Naive thymus-derived CD4-positive, alpha-beta T cell (primary cell): ENCODE results near the gene COMT. TPM values are rescaled to one million over a fixed set of nuclear protein-coding genes. Genes with fewer than 3 reads are reported as not detected.
"Not testable (repeated sequence)": the region's sequence is repeated elsewhere in the genome, so short reads cannot be mapped to it uniquely, and the experiment has no call there.

Source experiments
- ATAC-seq: fragments of 150-1000 bp; cut with Tn5 transposase; 2 replicates; pipeline ENCODE4 v1.10.0; 2021; ENCODE audit warnings: mild to moderate bottlenecking, moderate library complexity
- CTCF ChIA-PET: fragments of 350-600 bp; sonication (Branson Sonifier 250); formaldehyde crosslinking; loops from one replicate; lab custom pipeline; 2021; ENCODE audit warnings: antibody characterized with exemption; lab: Charles Lee
- POLR2A ChIA-PET: fragments of 350-600 bp; sonication (Branson Sonifier 250); formaldehyde crosslinking; loops from one replicate; lab custom pipeline; 2021; ENCODE audit warnings: antibody characterized with exemption, inconsistent platforms; lab: Charles Lee
- DNase-seq, 9 donors: peaks; one replicate each; pipeline versions ENCODE4 v3.0.0 to v3.0.0-alpha.2; 2020 to 2022; ENCODE audit warnings: mixed read lengths in 1 of 9
- H3K27ac ChIP-seq: one replicate; pipeline ENCODE4 v1.7.0; 2013; ENCODE audit warnings: mild to moderate bottlenecking, low read depth, low read length, moderate library complexity
- H3K27me3 ChIP-seq, 2 donors: one replicate each; pipeline ENCODE4 v1.7.0; 2013; ENCODE audit warnings: low read length in 2 of 2, mild to moderate bottlenecking in 2 of 2, moderate library complexity in 2 of 2; ENCODE audit not compliant: control insufficient read depth in 2 of 2, insufficient read depth in 2 of 2
- H3K36me3 ChIP-seq, 3 experiments: 1 replicate in 2 of 3; 2 replicates in 1 of 3; pipeline ENCODE4 v1.7.0; 2013; ENCODE audit warnings: low read length in 3 of 3, mild to moderate bottlenecking in 3 of 3, moderate library complexity in 1 of 3; ENCODE audit not compliant: insufficient read depth in 3 of 3, control insufficient read depth in 2 of 3
- H3K4me1 ChIP-seq, 2 donors: one replicate each; pipeline ENCODE4 v1.7.0; 2013; ENCODE audit warnings: low read length in 2 of 2, mild to moderate bottlenecking in 2 of 2, moderate library complexity in 1 of 2; ENCODE audit not compliant: control insufficient read depth in 2 of 2, insufficient read depth in 2 of 2
- H3K4me3 ChIP-seq: 2 replicates; pipeline ENCODE4 v1.7.0; 2013; ENCODE audit warnings: mild to moderate bottlenecking, low read length
- H3K9me3 ChIP-seq, 3 experiments: 1 replicate in 2 of 3; 2 replicates in 1 of 3; pipeline ENCODE4 v1.7.0; 2013; ENCODE audit warnings: low read length in 3 of 3; ENCODE audit not compliant: control insufficient read depth in 2 of 3
- H3K27ac Mint-ChIP-seq, 9 donors: one replicate each; pipeline ENCODE4 v1.8.0; 2020 to 2022; ENCODE audit warnings: mixed read lengths in 9 of 9, mild to moderate bottlenecking in 8 of 9, moderate library complexity in 5 of 9, inconsistent platforms in 2 of 9
- H3K27me3 Mint-ChIP-seq, 5 donors: one replicate each; pipeline ENCODE4 v1.8.0; 2021 to 2022; ENCODE audit warnings: mixed read lengths in 5 of 5, mild to moderate bottlenecking in 1 of 5
- H3K36me3 Mint-ChIP-seq, 5 donors: one replicate each; pipeline ENCODE4 v1.8.0; 2020 to 2022; ENCODE audit warnings: mixed read lengths in 5 of 5, mild to moderate bottlenecking in 3 of 5, inconsistent platforms in 1 of 5
- H3K4me1 Mint-ChIP-seq, 7 donors: one replicate each; pipeline ENCODE4 v1.8.0; 2020 to 2022; ENCODE audit warnings: mixed read lengths in 7 of 7, mild to moderate bottlenecking in 3 of 7, inconsistent platforms in 1 of 7
- H3K4me3 Mint-ChIP-seq, 10 donors: one replicate each; pipeline ENCODE4 v1.8.0; 2020 to 2022; ENCODE audit warnings: mild to moderate bottlenecking in 10 of 10, mixed read lengths in 10 of 10, moderate library complexity in 6 of 10, inconsistent platforms in 2 of 10
- H3K9me3 Mint-ChIP-seq, 11 donors: one replicate each; pipeline ENCODE4 v1.8.0; 2020 to 2022; ENCODE audit warnings: mixed read lengths in 11 of 11, mild to moderate bottlenecking in 4 of 11, inconsistent platforms in 1 of 11, moderate library complexity in 1 of 11
- intact Hi-C, 2 donors: fragments of 100-400 bp; cut with micrococcal nuclease; formaldehyde crosslinking; loops; one replicate each; pipeline ENCODE4 v1.15.1; 2023
- polyA plus RNA-seq, 2 donors: library from polyadenylated mRNA; unstranded; fragments of 300-500 nt; fragmentation: Illumina TruSeq; gene quantifications; one replicate each; pipeline ENCODE4 v1.2.3, GENCODE V29; 2021
- total RNA-seq, 6 experiments: library from RNA in 5 of 6; stranded (reverse) in 5 of 6; gene quantifications; 1 replicate in 5 of 6; 2 replicates in 1 of 6; pipeline ENCODE4 v1.2.3 and lab custom pipeline; 2021 to 2026

COMT gene
- total and polyA plus RNA-seq, 7 experiments from 2014 or later: 30.0 to 105 (median 56.0) TPM

- POLR2A ChIA-PET: no interaction called here
- intact Hi-C loops: no loop called here
- CTCF ChIA-PET: interaction anchor here (0.6 kb wide), 1 partner anchor 10 kb away, joined by 4 read pairs; the partner anchor contains the start of genes COMT and TXNRD2
These were observed 10.1 kb upstream of the COMT start for GRCh38 chr22:19931514-19931913.

DNA sequence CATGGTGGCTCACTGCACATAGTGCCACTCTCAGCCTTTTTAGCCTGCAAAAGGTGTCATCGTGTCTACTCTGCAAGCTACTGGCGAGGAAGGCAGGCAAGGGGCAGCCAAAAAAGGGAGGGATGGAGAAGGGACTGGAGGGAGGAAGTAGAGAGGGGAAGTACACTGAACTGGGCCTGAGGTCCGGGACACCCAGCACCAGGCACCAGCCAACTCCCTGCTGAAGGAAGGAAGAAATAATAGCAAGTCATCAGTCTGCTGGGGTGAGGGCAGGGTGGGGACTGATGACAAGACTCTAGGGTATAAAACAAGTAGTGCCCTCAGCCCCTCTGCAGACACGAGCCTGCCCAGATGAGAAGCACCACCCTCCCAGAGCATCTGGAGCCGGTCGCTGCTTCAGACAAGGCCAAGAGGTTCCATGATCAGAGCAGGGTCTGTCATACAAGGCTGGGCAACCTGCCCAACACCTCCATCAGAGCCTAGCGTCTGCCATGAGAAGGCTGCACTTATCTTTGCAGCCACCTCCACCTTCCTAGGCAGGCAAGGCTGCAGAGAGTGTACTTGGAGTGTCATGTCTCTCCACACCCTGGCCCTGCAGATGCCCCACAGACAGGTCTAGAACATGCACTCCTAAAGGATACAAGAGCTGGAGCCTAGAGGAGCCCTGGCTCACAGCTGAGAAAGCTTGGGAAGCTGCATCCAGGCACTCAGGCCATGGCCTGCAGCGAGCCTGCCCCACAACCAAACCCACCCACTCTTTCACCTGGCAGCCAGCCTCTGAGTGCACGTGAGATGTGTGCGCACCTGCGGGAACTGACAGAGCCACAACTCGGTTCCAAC, 9.0 kb upstream of the COMT start:
- Histone ChIP-seq H3K9me3 (peaks cover 0 to 11% (median 0%) of the 10 kb centered on the region in 3 experiments), H3K27ac (no peak overlapping the region), H3K36me3 (no peaks in the 10 kb centered on the region), H3K4me1 (no peaks in the 10 kb centered on the region), H3K27me3 (no peaks in the 10 kb centered on the region), H3K4me3 (no peak overlapping the region)
- no peak overlapping the region for H3K4me3 Mint-ChIP-seq
- POLR2A ChIA-PET: no interaction called here
- H3K4me1 Mint-ChIP-seq: peaks cover 0 to 11% (median 0%) of the 10 kb centered on the region in 7 donors
- peaks cover 7 to 27% (median 14%) of the 10 kb centered on the region in 11 donors for H3K9me3 Mint-ChIP-seq
- ATAC-seq: peak; percentile 65
- peaks cover 19 to 48% (median 28%) of the 10 kb centered on the region in 5 donors for H3K36me3 Mint-ChIP-seq
- intact Hi-C loops: no loop called here
- CTCF ChIA-PET: no interaction called here
- H3K27me3 Mint-ChIP-seq: no peaks in the 10 kb centered on the region
- H3K27ac Mint-ChIP-seq: peak overlapping the region in 1 of 9 donors; percentile 47
- DNase-seq: no peak

More at GRCh38 chr22:19931514-19931913, 10.1 kb upstream of the COMT start:
- peaks cover 0 to 9% (median 0%) of the 10 kb centered on the region in 7 donors for H3K4me1 Mint-ChIP-seq
- no peaks in the 10 kb centered on the region for H3K27me3 Mint-ChIP-seq
- no peak overlapping the region for H3K27ac Mint-ChIP-seq
- H3K27ac ChIP-seq: no peak overlapping the region
- H3K9me3 Mint-ChIP-seq: peaks cover 2 to 17% (median 8%) of the 10 kb centered on the region in 11 donors
- no peak overlapping the region for H3K4me3 Mint-ChIP-seq
- ATAC-seq (no peak), DNase-seq (no peak)
- no peak overlapping the region for H3K4me3 ChIP-seq
- H3K4me1 ChIP-seq: no peaks in the 10 kb centered on the region
- peaks cover 13 to 37% (median 18%) of the 10 kb centered on the region in 5 donors for H3K36me3 Mint-ChIP-seq
- H3K36me3 ChIP-seq: no peaks in the 10 kb centered on the region
- H3K9me3 ChIP-seq: peaks cover 0 to 10% (median 0%) of the 10 kb centered on the region in 3 experiments
- H3K27me3 ChIP-seq: no peaks in the 10 kb centered on the region

DNA sequence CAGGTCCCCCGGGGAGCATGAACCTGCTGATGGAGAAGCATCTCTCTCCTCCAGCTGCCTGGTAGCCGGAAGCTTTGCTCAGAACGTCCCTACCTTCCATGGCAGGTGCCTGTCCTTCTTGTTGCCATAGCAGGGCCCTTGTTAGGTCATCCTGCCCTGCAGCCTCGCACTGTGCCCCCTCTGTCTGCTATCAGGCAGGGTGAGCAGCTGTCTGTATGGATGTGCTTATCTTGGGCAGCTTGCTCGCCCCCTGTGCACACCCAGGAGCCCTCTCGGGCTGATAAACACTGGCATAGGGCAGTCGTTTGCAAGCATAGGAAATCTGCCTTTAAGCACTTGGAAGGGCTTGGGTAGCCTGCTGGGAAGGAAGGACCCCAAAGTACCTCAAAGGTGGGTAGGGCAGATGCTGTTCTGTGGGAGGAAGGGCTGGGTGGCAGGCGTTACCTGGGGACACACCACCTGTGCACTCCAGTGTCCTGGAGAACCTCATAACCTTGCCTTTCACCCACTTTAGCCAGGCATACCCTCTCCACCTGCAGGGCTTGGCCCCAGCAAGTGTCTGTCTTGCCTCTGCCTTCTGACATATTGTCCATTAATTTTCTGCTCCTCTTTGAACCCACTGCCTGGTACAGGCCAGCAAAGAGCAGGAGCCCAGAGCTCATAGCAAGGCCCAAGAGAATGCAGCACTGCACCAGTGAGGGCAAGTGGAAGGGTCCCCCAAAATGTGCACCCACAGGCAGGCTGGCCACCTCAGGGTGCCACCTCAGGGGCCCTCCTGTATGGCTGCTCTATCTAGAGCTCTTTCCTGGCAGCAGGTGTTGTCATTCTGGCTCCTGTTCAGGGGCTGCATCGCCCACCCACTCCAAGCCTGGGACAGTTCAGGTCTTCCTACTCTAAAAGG, 8.0 kb upstream of the COMT start:
- intact Hi-C loops: no loop called here
- no peak for DNase-seq
- peaks cover 0 to 16% (median 0%) of the 10 kb centered on the region in 7 donors for H3K4me1 Mint-ChIP-seq
- Histone ChIP-seq H3K27me3 (no peaks in the 10 kb centered on the region), H3K9me3 (peaks cover 0 to 11% (median 0%) of the 10 kb centered on the region in 3 experiments), H3K27ac (no peak overlapping the region), H3K36me3 (no peaks in the 10 kb centered on the region), H3K4me3 (no peak overlapping the region), H3K4me1 (no peaks in the 10 kb centered on the region)
- H3K9me3 Mint-ChIP-seq: peaks cover 7 to 27% (median 14%) of the 10 kb centered on the region in 11 donors
- CTCF ChIA-PET: interaction anchor here (0.7 kb wide), 1 partner anchor 128 kb away, joined by 3 read pairs; no protein-coding TSS in a partner anchor
- ATAC-seq: no peak
- H3K27ac Mint-ChIP-seq: peak overlapping the region in 1 of 9 donors; percentile 33
- POLR2A ChIA-PET: interaction anchor here (0.6 kb wide), 1 partner anchor 202 kb away, joined by 3 read pairs; no protein-coding TSS in a partner anchor
- peaks cover 26 to 53% (median 31%) of the 10 kb centered on the region in 5 donors for H3K36me3 Mint-ChIP-seq
- H3K4me3 Mint-ChIP-seq: no peak overlapping the region
- no peaks in the 10 kb centered on the region for H3K27me3 Mint-ChIP-seq

- CTCF ChIA-PET, H3K27me3 Mint-ChIP-seq, H3K27ac Mint-ChIP-seq, H3K4me3 ChIP-seq, H3K27ac ChIP-seq, DNase-seq, POLR2A ChIA-PET, intact Hi-C loops, H3K36me3 ChIP-seq, ATAC-seq, H3K4me1 ChIP-seq, H3K27me3 ChIP-seq: not testable (repeated sequence)
- peaks cover 0 to 11% (median 0%) of the 10 kb centered on the region in 3 experiments for H3K9me3 ChIP-seq
- peaks cover 2 to 16% (median 10%) of the 10 kb centered on the region in 7 donors for H3K4me1 Mint-ChIP-seq
- peaks cover 7 to 27% (median 14%) of the 10 kb centered on the region in 11 donors for H3K9me3 Mint-ChIP-seq
- H3K36me3 Mint-ChIP-seq: peaks cover 26 to 58% (median 38%) of the 10 kb centered on the region in 5 donors
- H3K4me3 Mint-ChIP-seq: peak overlapping the region in 1 of 10 donors; percentile 1
These were observed 6.4 kb upstream of the COMT start for GRCh38 chr22:19935123-19935718.

GRCh38 chr22:19936513-19936912, 5.1 kb upstream of the COMT start:
- Histone ChIP-seq H3K4me1 (peaks cover 7 to 11% of the 10 kb centered on the region in 2 donors), H3K27me3 (no peaks in the 10 kb centered on the region), H3K27ac (no peak overlapping the region), H3K36me3 (no peaks in the 10 kb centered on the region), H3K9me3 (peaks cover 0 to 11% (median 0%) of the 10 kb centered on the region in 3 experiments), H3K4me3 (no peak overlapping the region)
- ATAC-seq (no peak), DNase-seq (no peak)
- Mint-ChIP-seq H3K36me3 (peaks cover 26 to 48% (median 38%) of the 10 kb centered on the region in 5 donors), H3K4me1 (peaks cover 10 to 23% (median 17%) of the 10 kb centered on the region in 7 donors), H3K27ac (no peak overlapping the region), H3K27me3 (no peaks in the 10 kb centered on the region), H3K9me3 (peaks cover 7 to 27% (median 14%) of the 10 kb centered on the region in 11 donors), H3K4me3 (no peak overlapping the region)
- intact Hi-C loops: no loop called here
- CTCF ChIA-PET: no interaction called here
- POLR2A ChIA-PET: no interaction called here
